K562 (cell line): Measurements from ENCODE around the gene GANAB. TPM values are rescaled to one million over a fixed set of nuclear protein-coding genes. Genes with fewer than 3 reads are reported as not detected.

ENCODE experiments used
- ATAC-seq: fragments of 200-7000 bp; cut with Tn5 transposase; 3 replicates; pipeline ENCODE4 v1.9.1; 2020; ENCODE audit warnings: moderate library complexity
- BruUV-seq: library from RNA; stranded (reverse); fragments of 400-500 nt; replicated peaks from 2 replicates; lab custom pipeline; 2021; lab: Mats Ljungman, UMichigan
- CTCF ChIA-PET: fragments of 300-600 bp; formaldehyde crosslinking; extraction: SDS; loops from one replicate; lab custom pipeline; 2021; ENCODE audit warnings: low intra/inter-chr PET ratio; lab: Yijun Ruan, JAX
- POLR2A ChIA-PET: fragments of 300-600, 350-650 bp; sonication (Branson Sonifier 250); formaldehyde crosslinking; extraction: SDS; loops from one replicate; lab custom pipeline; 2021; ENCODE audit warnings: antibody characterized with exemption, inconsistent platforms; lab: Yijun Ruan, JAX
- DNase-seq, 4 experiments: peaks; one replicate each; pipeline versions ENCODE4 v3.0.0 to v3.0.0-alpha.2; 2011 to 2018; ENCODE audit warnings: low spot score in 3 of 4, mixed read lengths in 3 of 4; ENCODE audit errors: extremely low read depth in 1 of 4
- FAIRE-seq: peaks from 2 replicates; lab custom pipeline; 2011; peaks lifted over from hg19 to GRCh38; lab: Jason Lieb, UNC
- H2AFZ ChIP-seq: 2 replicates; pipeline ENCODE4 v1.6.0; 2011; ENCODE audit warnings: low read depth, low read length, control low read depth, inconsistent platforms
- H3K27ac ChIP-seq: fragments of 200-600 bp; 3 replicates; pipeline ENCODE4 v1.8.0; 2011; ENCODE audit warnings: low read depth, mild to moderate bottlenecking, control low read depth, inconsistent platforms, low read length, moderate library complexity, mixed read lengths; ENCODE audit errors: extremely low read depth
- H3K27me3 ChIP-seq, 2 experiments: fragments of 300-600 bp in 1 of 2; 2 replicates in 1 of 2; 3 replicates in 1 of 2; pipeline versions ENCODE4 v1.6.0 to v1.8.0; 2011; ENCODE audit warnings: inconsistent platforms in 2 of 2, low read length in 2 of 2, mild to moderate bottlenecking in 1 of 2, mixed read lengths in 1 of 2, moderate library complexity in 1 of 2; ENCODE audit not compliant: control insufficient read depth in 2 of 2, insufficient read depth in 2 of 2
- H3K36me3 ChIP-seq: fragments of 300-600 bp; 3 replicates; pipeline ENCODE4 v1.8.0; 2011; ENCODE audit warnings: mild to moderate bottlenecking, low read length, inconsistent platforms; ENCODE audit not compliant: control insufficient read depth, insufficient read depth
- H3K4me1 ChIP-seq, 2 experiments: fragments of 200-600 bp in 1 of 2; replicated peaks in 1 of 2; 2 replicates in 1 of 2; 3 replicates in 1 of 2; pipeline versions ENCODE4 v1.5.1 to v1.8.0; 2011; ENCODE audit warnings: inconsistent platforms in 2 of 2, low read length in 2 of 2, mild to moderate bottlenecking in 1 of 2, mixed read lengths in 1 of 2, moderate library complexity in 1 of 2; ENCODE audit not compliant: control insufficient read depth in 2 of 2, insufficient read depth in 2 of 2
- H3K4me2 ChIP-seq: 2 replicates; pipeline ENCODE4 v1.6.1; 2011; ENCODE audit warnings: low read length, control low read depth, inconsistent platforms, mixed read lengths; ENCODE audit not compliant: insufficient read depth
- H3K4me3 ChIP-seq: fragments of 200-600 bp; sonication (generic), shearing (Covaris generic); 2 replicates; pipeline ENCODE4 v1.5.1; 2016; ENCODE audit warnings: control low read depth, inconsistent platforms
- H3K79me2 ChIP-seq: fragments of 200-600 bp; 3 replicates; pipeline ENCODE4 v1.8.0; 2011; ENCODE audit warnings: low read length, inconsistent platforms; ENCODE audit not compliant: control insufficient read depth, insufficient read depth
- H3K9ac ChIP-seq, 2 experiments: 2 replicates each; pipeline versions ENCODE4 v1.6.0 to v1.6.1; 2011; ENCODE audit warnings: low read depth in 2 of 2, low read length in 2 of 2, control low read depth in 1 of 2, inconsistent platforms in 1 of 2, mild to moderate bottlenecking in 1 of 2, mixed read lengths in 1 of 2; ENCODE audit not compliant: insufficient read depth in 1 of 2
- H3K9me1 ChIP-seq: one replicate; pipeline ENCODE4 v1.6.0; 2011; ENCODE audit warnings: inconsistent platforms, mild to moderate bottlenecking, low read length, moderate library complexity; ENCODE audit not compliant: control insufficient read depth, insufficient read depth
- H3K9me3 ChIP-seq: replicated peaks from 2 replicates; pipeline ENCODE4 v1.5.1; 2011; ENCODE audit warnings: low read depth, low read length, inconsistent platforms; ENCODE audit not compliant: control insufficient read depth, insufficient read depth
- H4K20me1 ChIP-seq: replicated peaks from 2 replicates; pipeline ENCODE4 v1.6.1; 2011; ENCODE audit warnings: low read length, inconsistent platforms, mixed read lengths; ENCODE audit not compliant: control insufficient read depth, insufficient read depth
- ASH1L ChIP-seq: fragments of 450-650 bp; IDR thresholded peaks from 2 replicates; pipeline ENCODE4 v1.6.1; 2018; ENCODE audit warnings: borderline replicate concordance, mild to moderate bottlenecking, low read depth; ENCODE audit not compliant: partially characterized antibody
- MYC ChIP-seq, 2 experiments: fragments of 250-450 bp in 1 of 2; sonication (Bioruptor Pico) in 1 of 2; IDR thresholded peaks; 2 replicates each; pipeline versions ENCODE4 v1.5.1 to v1.6.1; 2012 to 2021; ENCODE audit warnings: low read depth in 2 of 2, borderline replicate concordance in 1 of 2, improper control_type of control experiment in 1 of 2, low read length in 1 of 2, mild to moderate bottlenecking in 1 of 2, moderate library complexity in 1 of 2
- SREBF2 ChIP-seq: sonication (generic); formaldehyde crosslinking; IDR thresholded peaks from 2 replicates; pipeline ENCODE4 v1.4.0; 2020; ENCODE audit warnings: mild to moderate bottlenecking, missing genetic modification reagents
- ZNF174 ChIP-seq: fragments of 250-450 bp; sonication (Bioruptor Pico); IDR thresholded peaks from 2 replicates; pipeline ENCODE4 v1.4.0; 2020; ENCODE audit warnings: mild to moderate bottlenecking
- WGBS: fragments of 100-300 bp; shearing (Covaris generic); methylation state at CpG from one replicate; pipeline ENCODE4 v1.1.6; 2016; ENCODE audit warnings: low coverage, mixed read lengths; ENCODE audit not compliant: insufficient coverage; ENCODE audit errors: missing lambda C conversion rate; 5-methylcytosine and 5-hydroxymethylcytosine counted together
- in situ Hi-C: fragments of 300-500 bp; cut with MboI; formaldehyde crosslinking; loops from 4 replicates; pipeline ENCODE4 v1.15.0; 2018; ENCODE audit warnings: inconsistent platforms, mixed read lengths
- intact Hi-C: fragments of 100-400 bp; cut with micrococcal nuclease; formaldehyde crosslinking; loops from 2 replicates; pipeline ENCODE4 v1.14.2; 2022
- polyA plus RNA-seq, 8 experiments: library from polyadenylated mRNA; depleted of rRNA in 4 of 8; stranded (reverse) in 5 of 8; unstranded in 3 of 8; fragments of >200 nt; fragmentation: Nextera tagmentation in 2 of 8; fragmentation: Illumina TruSeq in 1 of 8; extraction: Ambion mirVana in 2 of 8; extraction: Trizol in 1 of 8; gene quantifications; 2 replicates each; pipeline versions ENCODE4 v1.2.1 to v1.2.3, GENCODE V29; 2011 to 2014; ENCODE audit warnings: inconsistent platforms in 1 of 8, missing spikeins in 1 of 8
- total RNA-seq, 7 experiments: library from RNA; depleted of rRNA in 6 of 7; stranded (reverse); fragments of >200 nt in 6 of 7; fragmentation: Illumina TruSeq in 2 of 7; extraction: Trizol in 2 of 7; gene quantifications; 2 replicates each; pipeline versions ENCODE4 v1.2.1 to v1.2.3, GENCODE V29; 2011 to 2021; ENCODE audit warnings: low replicate concordance in 1 of 7
- TF ChIP-seq, protein P1 (sequence below): sonication (generic); formaldehyde crosslinking; IDR thresholded peaks from 2 replicates; pipeline ENCODE4 v1.8.1; 2023; ENCODE audit warnings: mild to moderate bottlenecking, missing genetic modification reagents

Gene GANAB
- total and polyA plus RNA-seq, 9 of the 15 experiments (the other 6 are each of a cell fraction or from before 2014, with no cell fraction given): 6.5 to 284 (median 161) TPM

DNA sequence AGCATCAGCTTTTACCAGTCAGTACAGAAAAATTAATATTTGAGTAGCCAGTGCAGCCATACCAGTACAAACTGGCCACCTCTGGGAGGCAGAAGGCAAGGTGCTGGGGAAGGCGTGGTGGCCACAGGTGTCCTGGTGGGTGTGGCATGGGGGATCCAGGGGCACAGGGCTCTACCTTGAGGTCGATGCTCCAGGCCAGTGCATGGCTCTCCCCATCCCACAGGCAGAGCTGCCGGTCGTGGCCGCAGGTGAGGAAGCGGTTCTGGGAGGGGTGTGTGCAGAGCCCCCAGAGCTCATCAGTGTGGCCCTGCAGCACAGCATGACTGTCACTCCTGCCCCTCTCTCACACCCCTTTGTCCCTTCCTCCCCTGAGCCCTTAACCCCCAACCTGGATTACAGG, 40.9 kb downstream of the GANAB start:
- BruUV-seq: no TSS peak
- Histone ChIP-seq H3K36me3 (peaks cover 74% of the 10 kb centered on the region; the same call in 2 of the 3 replicates), H3K4me2 (no peak overlapping the region), H3K79me2 (peaks cover 21% of the 10 kb centered on the region), H3K4me1 (peaks cover 4 to 51% of the 10 kb centered on the region in 2 experiments; a peak in 4 of 5 replicates), H3K4me3 (no peak overlapping the region), H3K27ac (no peak overlapping the region), H3K9me3 (no peaks in the 10 kb centered on the region), H2AFZ (no peak overlapping the region), H4K20me1 (no peaks in the 10 kb centered on the region), H3K9me1 (no peaks in the 10 kb centered on the region), H3K9ac (peak overlapping the region in 1 of 2 experiments; percentile 71; a peak in 2 of 4 replicates), H3K27me3 (no peaks in the 10 kb centered on the region)
- WGBS: 94% methylated on average over 6 of the region's 6 CpGs
- in situ Hi-C loops: no loop called here
- TF ChIP-seq ASH1L (no peak), MYC (IDR thresholded peaks at IDR 0.05; ENCODE audit: low read depth, low read length) (no peak), MYC (CRISPR knock-in tag; IDR thresholded peaks at IDR 0.05; ENCODE audit: borderline replicate concordance, low read depth) (no peak)
- DNase-seq (no peak), ATAC-seq (no peak), FAIRE-seq (no peak)
- intact Hi-C loops: no loop called here
- ChIA-PET CTCF (no interaction called here), POLR2A (interaction anchor here (0.6 to 1.6 kb wide), 3 partner anchors 13 to 1689 kb away, joined by 3 to 7 read pairs (median 4); no protein-coding TSS in a partner anchor)

GRCh38 chr11:62604460-62605120, 41.8 kb downstream of the GANAB start:
- H2AFZ ChIP-seq: no peak overlapping the region
- FAIRE-seq: no peak
- no peak overlapping the region for H3K27ac ChIP-seq
- CTCF ChIA-PET: no interaction called here
- no peak overlapping the region for H3K4me3 ChIP-seq
- no peak for ATAC-seq
- WGBS: 69% methylated on average over 13 of the region's 13 CpGs
- no peak for TF ChIP-seq ZNF174 (CRISPR knock-in tag)
- no peak for TF ChIP-seq SREBF2
- TF ChIP-seq, protein P1, sequence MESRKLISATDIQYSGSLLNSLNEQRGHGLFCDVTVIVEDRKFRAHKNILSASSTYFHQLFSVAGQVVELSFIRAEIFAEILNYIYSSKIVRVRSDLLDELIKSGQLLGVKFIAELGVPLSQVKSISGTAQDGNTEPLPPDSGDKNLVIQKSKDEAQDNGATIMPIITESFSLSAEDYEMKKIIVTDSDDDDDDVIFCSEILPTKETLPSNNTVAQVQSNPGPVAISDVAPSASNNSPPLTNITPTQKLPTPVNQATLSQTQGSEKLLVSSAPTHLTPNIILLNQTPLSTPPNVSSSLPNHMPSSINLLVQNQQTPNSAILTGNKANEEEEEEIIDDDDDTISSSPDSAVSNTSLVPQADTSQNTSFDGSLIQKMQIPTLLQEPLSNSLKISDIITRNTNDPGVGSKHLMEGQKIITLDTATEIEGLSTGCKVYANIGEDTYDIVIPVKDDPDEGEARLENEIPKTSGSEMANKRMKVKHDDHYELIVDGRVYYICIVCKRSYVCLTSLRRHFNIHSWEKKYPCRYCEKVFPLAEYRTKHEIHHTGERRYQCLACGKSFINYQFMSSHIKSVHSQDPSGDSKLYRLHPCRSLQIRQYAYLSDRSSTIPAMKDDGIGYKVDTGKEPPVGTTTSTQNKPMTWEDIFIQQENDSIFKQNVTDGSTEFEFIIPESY: peak; percentile 54; the same call in 1 of the 2 replicates
- TF ChIP-seq, all 486 proteins: peak for 1
- Histone ChIP-seq H3K36me3 (peaks cover 74% of the 10 kb centered on the region), H3K79me2 (peaks cover 25% of the 10 kb centered on the region), H3K9me3 (no peaks in the 10 kb centered on the region), H3K27me3 (no peaks in the 10 kb centered on the region), H3K9me1 (no peaks in the 10 kb centered on the region), H3K4me1 (peaks cover 6 to 44% of the 10 kb centered on the region in 2 experiments; a peak in 3 of 5 replicates), H3K4me2 (no peak overlapping the region), H3K9ac (peak overlapping the region in 1 of 2 experiments; percentile 83; a peak in 2 of 4 replicates), H4K20me1 (no peaks in the 10 kb centered on the region)
- intact Hi-C loops (loop anchor here (5.0 kb wide), 1 partner anchor 68 kb away; the partner anchor contains the start of genes LBHD1 and UQCC3), in situ Hi-C loops (no loop called here)
- POLR2A ChIA-PET: interaction anchor here (0.8 to 2.4 kb wide), 2 partner anchors 13 to 19 kb away, joined by 6 to 10 read pairs; partner anchors contain the start of gene TUT1
- BruUV-seq: no TSS peak
- DNase-seq: no peak
